MM.1S (cell line): ENCODE measurements around the gene WNT2.

Experiments
- DNase-seq: peaks from one replicate; pipeline ENCODE4 v3.0.0-alpha.2; 2015
- H2AFZ ChIP-seq: fragments of 300-600 bp; sonication (generic); 2 replicates; pipeline ENCODE4 v1.6.0; 2016; ENCODE audit warnings: antibody characterized with exemption, low read length
- H3F3A ChIP-seq: fragments of 300-600 bp; sonication (generic); 2 replicates; pipeline ENCODE4 v1.6.1; 2016; ENCODE audit warnings: mild to moderate bottlenecking, antibody characterized with exemption, low read length, moderate library complexity, mixed read lengths; ENCODE audit not compliant: insufficient read depth
- H3K27ac ChIP-seq: fragments of 300-600 bp; sonication (generic); 2 replicates; pipeline ENCODE4 v1.5.1; 2016; ENCODE audit warnings: mild to moderate bottlenecking, low read length
- H3K27me3 ChIP-seq: fragments of 300-600 bp; sonication (generic); replicated peaks from 2 replicates; pipeline ENCODE4 v1.6.0; 2016; ENCODE audit warnings: low read length; ENCODE audit not compliant: insufficient read depth
- H3K36me3 ChIP-seq: fragments of 300-600 bp; sonication (generic); replicated peaks from 2 replicates; pipeline ENCODE4 v1.6.1; 2016; ENCODE audit warnings: mild to moderate bottlenecking, low read length, mixed read lengths; ENCODE audit not compliant: insufficient read depth
- H3K4me1 ChIP-seq: fragments of 300-600 bp; sonication (generic); 2 replicates; pipeline ENCODE4 v1.6.1; 2016; ENCODE audit warnings: low read length, mixed read lengths
- H3K4me2 ChIP-seq: fragments of 300-600 bp; sonication (generic); 2 replicates; pipeline ENCODE4 v1.6.0; 2016; ENCODE audit warnings: low read depth, low read length
- H3K4me3 ChIP-seq: fragments of 300-600 bp; sonication (generic); 2 replicates; pipeline ENCODE4 v1.5.1; 2016; ENCODE audit warnings: low read length, mixed read lengths
- H3K79me2 ChIP-seq: fragments of 300-600 bp; sonication (generic); 2 replicates; pipeline ENCODE4 v1.6.1; 2016; ENCODE audit warnings: mixed run types, low read length, mixed read lengths
- H3K9ac ChIP-seq: fragments of 300-600 bp; sonication (generic); 2 replicates; pipeline ENCODE4 v1.6.1; 2016; ENCODE audit warnings: low read length, mixed read lengths
- H3K9me2 ChIP-seq: fragments of 300-600 bp; sonication (generic); replicated peaks from 2 replicates; pipeline ENCODE4 v1.6.1; 2016; ENCODE audit warnings: mild to moderate bottlenecking, low read length, mixed read lengths; ENCODE audit not compliant: insufficient read depth
- H3K9me3 ChIP-seq: fragments of 300-600 bp; sonication (generic); replicated peaks from 2 replicates; pipeline ENCODE4 v1.6.1; 2016; ENCODE audit warnings: mild to moderate bottlenecking, low read length, mixed read lengths; ENCODE audit not compliant: insufficient read depth
- H4K20me1 ChIP-seq: fragments of 300-600 bp; sonication (generic); 2 replicates; pipeline ENCODE4 v1.6.1; 2016; ENCODE audit warnings: mild to moderate bottlenecking, low read length, moderate library complexity, mixed read lengths; ENCODE audit not compliant: insufficient read depth
- EZH2 ChIP-seq: fragments of 300-600 bp; sonication (generic); optimal IDR thresholded peaks from 2 replicates; pipeline ENCODE3; 2017; ENCODE audit warnings: low read depth, mild to moderate bottlenecking, antibody characterized with exemption, low read length, mixed read lengths
- EZH2phosphoT487 ChIP-seq: fragments of 300-600 bp; sonication (generic); IDR thresholded peaks from 2 replicates; pipeline ENCODE4 v1.6.1; 2018; ENCODE audit warnings: antibody characterized with exemption, low read length
- TF ChIP-seq, protein P1 (sequence below): fragments of 300-600 bp; sonication (generic); IDR thresholded peaks from 2 replicates; pipeline ENCODE4 v1.5.1; 2016; ENCODE audit warnings: antibody characterized with exemption, low read length, mixed read lengths

WNT2 gene

DNA sequence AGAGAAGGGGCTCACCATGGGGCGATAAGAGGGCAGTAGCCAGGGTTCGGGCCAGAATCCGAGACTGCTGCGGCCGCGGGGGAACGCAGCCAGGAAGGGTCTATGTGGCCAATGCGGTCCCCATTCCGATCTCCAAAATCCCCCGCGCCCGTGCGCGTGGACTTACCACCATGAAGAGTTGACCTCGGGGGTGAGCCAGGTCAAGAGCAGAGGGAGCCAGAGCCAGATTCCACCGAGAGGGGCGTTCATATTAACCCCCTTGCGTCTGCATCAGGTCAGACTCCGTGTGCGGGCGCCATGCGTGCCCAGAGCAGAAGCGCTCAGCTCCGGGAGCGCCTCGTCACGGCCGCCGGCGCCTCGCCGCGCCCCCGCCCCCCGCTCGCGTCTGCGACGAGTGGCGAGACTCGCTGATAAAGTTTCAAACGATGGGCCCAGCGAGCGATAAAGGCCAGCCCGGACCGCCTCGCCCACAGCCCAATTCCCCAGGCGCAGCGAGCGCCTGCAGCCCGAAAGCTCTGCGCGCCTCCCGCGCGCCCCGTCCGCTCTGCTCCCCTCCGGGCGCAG lies at the start of gene WNT2:
Gene WNT2 (minus strand): TSS at position 318 of the 564 bp plus-strand sequence. CDS start 69 bp downstream, at position 249.
- Histone ChIP-seq H3K4me2 (no peak within 1 kb of the TSS), H4K20me1 (no peaks in the 10 kb centered on the region), H2AFZ (no peak within 1 kb of the TSS), H3K27me3 (no peaks in the 10 kb centered on the region), H3K36me3 (no peaks in the 10 kb centered on the region), H3K27ac (no peak within 1 kb of the TSS), H3K9ac (no peak within 1 kb of the TSS), H3F3A (no peaks in the 10 kb centered on the region), H3K4me3 (no peak within 1 kb of the TSS), H3K79me2 (no peaks in the 10 kb centered on the region), H3K9me3 (no peaks in the 10 kb centered on the region), H3K4me1 (no peaks in the 10 kb centered on the region), H3K9me2 (no peaks in the 10 kb centered on the region)
- no peak for TF ChIP-seq EZH2phosphoT487
- TF ChIP-seq, protein P1, sequence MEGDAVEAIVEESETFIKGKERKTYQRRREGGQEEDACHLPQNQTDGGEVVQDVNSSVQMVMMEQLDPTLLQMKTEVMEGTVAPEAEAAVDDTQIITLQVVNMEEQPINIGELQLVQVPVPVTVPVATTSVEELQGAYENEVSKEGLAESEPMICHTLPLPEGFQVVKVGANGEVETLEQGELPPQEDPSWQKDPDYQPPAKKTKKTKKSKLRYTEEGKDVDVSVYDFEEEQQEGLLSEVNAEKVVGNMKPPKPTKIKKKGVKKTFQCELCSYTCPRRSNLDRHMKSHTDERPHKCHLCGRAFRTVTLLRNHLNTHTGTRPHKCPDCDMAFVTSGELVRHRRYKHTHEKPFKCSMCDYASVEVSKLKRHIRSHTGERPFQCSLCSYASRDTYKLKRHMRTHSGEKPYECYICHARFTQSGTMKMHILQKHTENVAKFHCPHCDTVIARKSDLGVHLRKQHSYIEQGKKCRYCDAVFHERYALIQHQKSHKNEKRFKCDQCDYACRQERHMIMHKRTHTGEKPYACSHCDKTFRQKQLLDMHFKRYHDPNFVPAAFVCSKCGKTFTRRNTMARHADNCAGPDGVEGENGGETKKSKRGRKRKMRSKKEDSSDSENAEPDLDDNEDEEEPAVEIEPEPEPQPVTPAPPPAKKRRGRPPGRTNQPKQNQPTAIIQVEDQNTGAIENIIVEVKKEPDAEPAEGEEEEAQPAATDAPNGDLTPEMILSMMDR, result no peak
- TF ChIP-seq EZH2, result no peak
- no peak for DNase-seq

DNA sequence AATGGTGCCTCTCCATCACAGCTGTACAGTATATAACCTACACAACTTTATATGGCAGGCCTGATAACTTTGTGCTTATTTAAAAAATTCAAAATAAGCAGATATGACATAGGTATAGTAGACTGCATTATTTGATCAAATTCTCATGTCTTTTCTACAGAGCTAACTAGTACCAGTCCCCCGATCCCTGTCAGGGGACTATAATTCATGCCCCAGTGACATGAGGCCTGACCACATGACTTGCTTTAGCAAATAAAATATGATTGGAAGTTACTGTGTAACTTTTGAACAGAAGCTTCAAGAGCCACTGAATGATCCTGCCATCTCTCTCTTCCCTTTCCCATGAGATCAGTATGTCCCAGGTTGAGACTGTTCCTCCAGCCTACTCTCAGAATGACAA lies 49.2 kb upstream of the WNT2 start:
- H3K27ac ChIP-seq, result no peak overlapping the region
- no peaks in the 10 kb centered on the region for H3K9me2 ChIP-seq
- no peaks in the 10 kb centered on the region for H3F3A ChIP-seq
- no peak for TF ChIP-seq EZH2
- TF ChIP-seq, protein P1, result no peak
- no peak for TF ChIP-seq EZH2phosphoT487
- H3K9me3 ChIP-seq, result no peaks in the 10 kb centered on the region
- H3K9ac ChIP-seq, result no peak overlapping the region
- H3K4me2 ChIP-seq, result no peak overlapping the region
- H3K79me2 ChIP-seq, result no peaks in the 10 kb centered on the region
- no peak for DNase-seq
- no peak overlapping the region for H2AFZ ChIP-seq
- peaks cover 7% of the 10 kb centered on the region; the same call in 1 of the 2 replicates for H3K4me1 ChIP-seq
- no peaks in the 10 kb centered on the region for H4K20me1 ChIP-seq
- no peak overlapping the region for H3K4me3 ChIP-seq
- H3K36me3 ChIP-seq, result no peaks in the 10 kb centered on the region
- no peaks in the 10 kb centered on the region for H3K27me3 ChIP-seq

DNA sequence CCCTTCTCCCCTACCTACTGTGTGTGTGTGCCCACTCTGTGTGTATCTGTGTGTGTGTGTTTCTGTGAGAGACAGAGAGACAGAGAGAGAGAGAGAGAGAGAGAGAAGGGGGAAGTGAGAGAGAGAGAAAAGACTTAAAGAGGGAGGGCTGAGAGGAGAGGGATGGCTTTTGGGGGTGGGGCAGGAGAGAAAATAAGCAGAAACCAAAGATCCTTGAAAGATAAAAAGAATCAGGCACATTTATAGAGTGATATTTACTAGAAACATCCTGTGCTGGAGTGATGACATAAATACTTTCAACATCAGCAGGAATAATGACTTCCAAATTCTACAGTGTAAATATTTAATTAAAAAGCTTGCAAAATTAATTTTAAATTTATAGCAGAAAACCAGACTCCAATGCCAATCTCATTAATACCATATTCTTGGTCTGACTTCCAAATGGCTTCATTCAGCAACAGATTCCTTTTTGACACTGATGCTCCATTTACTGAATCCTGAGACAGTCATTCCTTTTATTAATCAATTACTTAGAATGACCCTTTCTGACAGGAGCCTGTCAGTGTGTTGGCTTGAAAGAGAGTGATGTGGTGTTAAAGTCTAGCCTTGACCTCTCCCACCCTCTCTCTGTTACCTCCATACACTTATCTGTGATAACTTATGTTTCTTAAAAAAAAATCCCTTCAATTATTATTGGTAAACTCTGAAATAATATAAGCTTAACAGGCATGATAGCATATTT lies 41.7 kb upstream of the WNT2 start:
- TF ChIP-seq EZH2 (no peak), EZH2phosphoT487 (no peak)
- TF ChIP-seq, protein P1, result no peak
- Histone ChIP-seq H2AFZ (peak overlapping the region; percentile 28; the same call in 1 of the 2 replicates), H3K36me3 (no peaks in the 10 kb centered on the region), H3K9me2 (no peaks in the 10 kb centered on the region), H3F3A (peaks cover 5% of the 10 kb centered on the region; the same call in 1 of the 2 replicates), H3K4me2 (no peak overlapping the region), H3K79me2 (no peaks in the 10 kb centered on the region), H3K27ac (no peak overlapping the region), H3K27me3 (no peaks in the 10 kb centered on the region), H3K9ac (no peak overlapping the region), H3K4me1 (peaks cover 19% of the 10 kb centered on the region), H3K9me3 (no peaks in the 10 kb centered on the region), H3K4me3 (no peak overlapping the region), H4K20me1 (no peaks in the 10 kb centered on the region)
- no peak for DNase-seq
